HL-60 (cell line): Measurements from ENCODE around the gene STAB2.

Source experiments
- DNase-seq, 2 experiments: peaks; one replicate each; pipeline ENCODE4 v3.0.0-alpha.2; 2010 to 2020; ENCODE audit warnings: low read depth in 1 of 2, low spot score in 1 of 2
- H3K27ac ChIP-seq: fragments of 250-450 bp; sonication (Bioruptor Pico); replicated peaks from 2 replicates; pipeline ENCODE4 v1.5.1; 2020; ENCODE audit warnings: mild to moderate bottlenecking, moderate library complexity
- H3K27me3 ChIP-seq: fragments of 250-450 bp; sonication (Bioruptor Pico); 2 replicates; pipeline ENCODE4 v1.5.1; 2021; ENCODE audit warnings: mild to moderate bottlenecking, moderate library complexity; ENCODE audit not compliant: insufficient read depth, poor library complexity, severe bottlenecking
- H3K4me3 ChIP-seq: replicated peaks from 2 replicates; pipeline ENCODE4 v1.5.1; 2011; ENCODE audit warnings: mild to moderate bottlenecking, control low read depth, low read length; ENCODE audit not compliant: insufficient read depth
- CTCF ChIP-seq: IDR thresholded peaks from one replicate; pipeline ENCODE4 v1.5.1; 2011; ENCODE audit warnings: low read length, control low read depth, inconsistent platforms; ENCODE audit not compliant: insufficient read depth
- GABPA ChIP-seq: IDR thresholded peaks from 2 replicates; pipeline ENCODE4 v1.6.1; 2012; ENCODE audit warnings: low read depth
- POLR2AphosphoS5 ChIP-seq: IDR thresholded peaks from 2 replicates; pipeline ENCODE4 v1.6.1; 2012; ENCODE audit warnings: low read depth
- REST ChIP-seq: IDR thresholded peaks from 2 replicates; pipeline ENCODE4 v1.6.1; 2012; ENCODE audit warnings: low read depth; ENCODE audit not compliant: insufficient replicate concordance
- SPI1 ChIP-seq: IDR thresholded peaks from 2 replicates; pipeline ENCODE4 v1.6.1; 2012; ENCODE audit warnings: low read depth, mild to moderate bottlenecking, borderline replicate concordance

The STAB2 gene

GRCh38 chr12:103634732-103635131, 47.7 kb downstream of the STAB2 start:
- H3K4me3 ChIP-seq = no peak overlapping the region
- H3K27me3 ChIP-seq = no peaks in the 10 kb centered on the region
- H3K27ac ChIP-seq = no peak overlapping the region
- no peak for DNase-seq
- TF ChIP-seq SPI1 = no peak
- TF ChIP-seq GABPA = no peak
- no peak for TF ChIP-seq REST
- TF ChIP-seq POLR2AphosphoS5 = no peak
- TF ChIP-seq CTCF = no peak

- DNase-seq = no peak
- Histone ChIP-seq H3K27ac (no peak overlapping the region), H3K4me3 (no peak overlapping the region), H3K27me3 (no peaks in the 10 kb centered on the region)
- TF ChIP-seq CTCF (no peak), GABPA (no peak), POLR2AphosphoS5 (no peak), SPI1 (no peak), REST (no peak)
Observed at GRCh38 chr12:103635419-103635818, 48.3 kb downstream of the STAB2 start.

- H3K27me3 ChIP-seq = no peaks in the 10 kb centered on the region
- H3K4me3 ChIP-seq = no peak overlapping the region
- no peak for TF ChIP-seq REST
- TF ChIP-seq CTCF = no peak
- TF ChIP-seq GABPA = no peak
- TF ChIP-seq POLR2AphosphoS5 = no peak
- no peak for TF ChIP-seq SPI1
Observed at GRCh38 chr12:103637021-103637420, 49.9 kb downstream of the STAB2 start.

More at GRCh38 chr12:103637021-103637420, 49.9 kb downstream of the STAB2 start:
- H3K27ac ChIP-seq = no peak overlapping the region
- DNase-seq = no peak
